ENCODE results near the gene GSTA1.
"Not testable (repeated sequence)": the region's sequence is repeated elsewhere in the genome, so short reads cannot be mapped to it uniquely, and the experiment has no call there.

The GSTA1 gene

GRCh38 chr6:52803668-52804255 is at the start of gene GSTA1:
GSTA1 (minus strand) TSS chr6:52803816; CDS start chr6:52799267, 4,549 bp downstream.
- not testable (repeated sequence) for DNase-seq (ENCODE audit: low spot score)

DNA sequence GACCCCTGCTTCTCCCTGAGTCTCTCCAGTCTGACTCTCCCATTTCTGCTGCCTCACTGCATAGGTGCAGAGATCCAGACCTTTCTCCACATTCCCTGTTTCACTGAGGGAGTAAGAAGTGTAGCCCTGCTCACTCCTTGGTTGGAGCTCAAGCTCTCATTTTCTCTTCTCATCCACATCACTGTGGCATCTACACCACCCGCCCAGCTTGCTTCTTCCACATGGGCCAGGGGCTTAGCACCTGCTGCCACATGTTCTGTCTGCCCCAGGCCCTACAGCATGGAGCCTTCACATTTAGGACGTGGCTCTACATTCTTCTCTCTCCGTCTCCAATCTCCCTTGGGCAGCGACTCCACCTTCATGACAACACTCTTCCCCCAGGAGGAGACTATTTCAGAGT is 45.5 kb upstream of the GSTA1 start:
- no peak for DNase-seq (ENCODE audit: low spot score)

- DNase-seq (ENCODE audit: low spot score), result no peak
These were observed 42.4 kb upstream of the GSTA1 start for GRCh38 chr6:52846002-52846401.

GRCh38 chr6:52843605-52844004 is 40.0 kb upstream of the GSTA1 start:
- no peak for DNase-seq (ENCODE audit: low spot score)

DNA sequence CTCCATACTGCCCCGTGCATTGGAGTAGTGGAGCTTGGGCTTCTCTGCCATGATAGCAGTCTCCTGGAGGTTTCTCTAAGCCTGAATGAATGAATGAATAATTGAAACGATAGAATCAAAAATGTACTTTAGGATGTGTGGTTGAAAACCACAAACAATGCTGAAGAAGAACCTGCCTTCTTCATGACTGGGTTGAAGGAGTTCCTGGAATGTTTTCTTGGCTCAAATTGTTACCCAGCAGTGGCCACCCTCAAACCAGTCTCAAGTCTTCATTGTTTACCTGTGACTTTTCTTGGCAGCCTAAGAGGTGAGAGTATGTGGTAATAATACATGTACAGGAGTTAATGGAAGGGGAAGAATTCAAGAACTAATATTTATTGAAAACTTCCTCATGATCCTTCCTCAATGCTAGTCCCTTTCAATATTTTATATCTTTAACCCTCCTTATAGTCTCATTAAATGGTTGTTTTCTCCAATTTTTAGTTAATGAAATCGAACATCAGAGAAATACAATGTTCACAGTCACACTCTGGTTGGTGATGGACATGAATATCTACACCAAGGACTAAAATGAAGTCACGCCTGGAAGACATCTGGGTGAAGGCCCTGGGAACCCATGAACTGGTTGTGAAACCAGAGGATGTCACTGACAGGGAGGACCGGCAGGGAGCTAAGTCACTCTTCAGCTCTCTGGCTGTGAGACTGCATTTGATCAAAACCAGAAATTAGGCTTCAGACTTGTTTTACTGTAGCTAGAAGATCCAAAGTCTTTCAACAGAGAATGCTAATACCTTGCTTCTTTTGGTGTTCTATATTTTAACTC is 37.4 kb upstream of the GSTA1 start, which contains the start of gene GSTA5:
GSTA5 (minus strand) TSS at position 51 of the 823 bp plus-strand sequence.
- DNase-seq (ENCODE audit: low spot score), result no peak

- peak; percentile 55 for DNase-seq (ENCODE audit: low spot score)
These were observed 35.8 kb upstream of the GSTA1 start for GRCh38 chr6:52839124-52840055.

- no peak for DNase-seq (ENCODE audit: low spot score)
These were observed 30.9 kb upstream of the GSTA1 start for GRCh38 chr6:52834481-52834880.

- DNase-seq (ENCODE audit: low spot score), result not testable (repeated sequence)
These were observed 27.3 kb upstream of the GSTA1 start for GRCh38 chr6:52830869-52831268.

GRCh38 chr6:52829046-52829817 is 25.6 kb upstream of the GSTA1 start:
- DNase-seq (ENCODE audit: low spot score), result no peak

GRCh38 chr6:52828621-52829020 is 25.0 kb upstream of the GSTA1 start:
- DNase-seq (ENCODE audit: low spot score), result not testable (repeated sequence)

- DNase-seq (ENCODE audit: low spot score), result not testable (repeated sequence)
These were observed 23.6 kb upstream of the GSTA1 start for GRCh38 chr6:52827073-52827783.

DNA sequence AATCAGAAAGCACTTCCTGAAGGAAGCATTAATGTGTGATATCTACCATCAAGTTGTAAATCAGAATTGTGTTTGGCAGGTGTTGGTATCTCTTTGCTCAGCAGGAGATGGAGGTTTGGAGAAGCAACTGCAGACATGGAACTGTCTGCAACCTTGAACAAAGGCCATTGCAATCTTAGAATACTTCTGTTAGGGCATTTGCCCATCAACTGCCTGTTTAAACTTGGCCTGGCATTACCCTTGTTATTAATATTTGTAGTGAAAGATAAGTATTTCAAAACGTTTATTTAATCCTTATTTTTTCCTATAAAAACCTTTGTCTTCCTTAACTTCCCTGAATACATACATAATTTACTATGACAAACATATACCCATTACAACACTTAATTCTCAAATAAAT is 22.9 kb upstream of the GSTA1 start:
- DNase-seq (ENCODE audit: low spot score), result no peak

GRCh38 chr6:52825900-52826459 is 22.4 kb upstream of the GSTA1 start:
- not testable (repeated sequence) for DNase-seq (ENCODE audit: low spot score)

GRCh38 chr6:52825270-52825793 is 21.7 kb upstream of the GSTA1 start:
- not testable (repeated sequence) for DNase-seq (ENCODE audit: low spot score)

DNA sequence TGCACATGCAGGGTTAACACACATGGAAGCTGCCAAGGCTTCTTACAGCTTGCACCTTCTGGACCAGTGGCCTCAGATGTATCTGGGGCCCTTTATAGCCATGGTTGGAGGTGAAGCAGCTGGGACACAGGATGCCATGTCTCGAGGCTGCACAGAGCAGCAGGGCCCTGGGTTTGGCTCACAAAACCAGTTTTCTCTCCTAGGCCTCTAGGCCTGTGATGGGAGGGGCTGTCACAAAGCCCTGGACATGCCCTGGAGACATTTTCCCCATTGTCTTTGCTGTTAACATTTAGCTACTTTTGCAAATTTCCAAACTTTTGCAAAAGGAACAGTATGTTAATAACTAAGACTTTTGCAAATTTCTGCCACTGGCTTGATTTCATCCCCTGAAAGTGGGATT is 18.2 kb upstream of the GSTA1 start:
- DNase-seq (ENCODE audit: low spot score), result no peak

- no peak for DNase-seq (ENCODE audit: low spot score)
These were observed 16.6 kb upstream of the GSTA1 start for GRCh38 chr6:52820198-52820597.

DNA sequence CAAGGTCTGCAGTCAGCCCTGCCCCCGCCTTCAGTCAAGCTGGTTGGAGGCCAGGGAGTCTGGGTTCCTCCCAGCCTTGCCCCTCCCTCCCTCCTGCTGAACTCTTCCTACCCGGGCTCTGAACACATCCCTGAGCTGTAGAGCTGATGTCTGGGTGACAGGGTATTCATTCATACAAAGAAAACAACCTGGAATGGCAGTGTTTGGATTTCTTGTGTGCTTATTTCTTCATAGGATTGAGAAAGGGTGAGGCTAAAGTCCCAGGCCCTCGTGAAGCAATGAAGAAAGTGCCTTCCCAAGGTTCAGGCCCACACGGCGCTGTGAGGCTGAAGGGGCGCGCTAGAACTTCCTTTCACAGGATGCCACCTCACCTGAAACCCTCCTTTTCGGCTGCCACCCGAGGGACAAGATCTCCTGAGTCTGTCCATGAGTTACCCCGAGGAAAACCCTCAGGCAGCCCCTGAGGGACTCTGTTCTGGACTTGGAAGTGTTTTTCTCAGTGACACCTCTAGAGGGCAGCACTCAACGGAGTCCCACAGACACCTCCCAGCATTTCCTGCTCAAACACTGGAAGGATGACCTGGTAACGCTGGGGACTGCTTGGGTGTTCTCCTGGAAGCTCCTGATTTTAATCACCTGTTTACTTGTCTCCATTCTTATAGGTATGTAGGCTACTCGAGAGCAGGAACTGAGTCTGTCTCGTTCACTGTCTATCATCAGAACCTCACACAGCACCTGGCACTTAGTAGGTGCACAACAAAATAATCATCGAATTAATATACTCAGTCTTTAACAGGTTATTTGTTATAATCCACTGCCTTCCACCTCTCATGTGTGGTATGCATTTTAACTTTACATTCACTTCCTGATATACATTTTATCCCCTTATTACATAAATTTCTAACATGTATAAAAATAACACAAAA is 11.8 kb upstream of the GSTA1 start:
- DNase-seq (ENCODE audit: low spot score), result peak; percentile 66

GRCh38 chr6:52814545-52814944 is 10.9 kb upstream of the GSTA1 start:
- DNase-seq (ENCODE audit: low spot score), result not testable (repeated sequence)

GRCh38 chr6:52809777-52810176 is 6.2 kb upstream of the GSTA1 start:
- DNase-seq (ENCODE audit: low spot score), result not testable (repeated sequence)

All from germinal center (tissue), 1 donor.